Neural cell (in vitro differentiated cells): ENCODE measurements around the gene ORC3. TPM values are rescaled to one million over a fixed set of nuclear protein-coding genes. Genes with fewer than 3 reads are reported as not detected.

Source experiments
- H2AFZ ChIP-seq: fragments of 200-600, 300-800 bp; sonication (generic), shearing (Covaris generic); 2 replicates; pipeline ENCODE4 v1.6.0; 2014; ENCODE audit warnings: low read depth, mild to moderate bottlenecking, antibody characterized with exemption, low read length, moderate library complexity
- H3F3A ChIP-seq: fragments of 200-600 bp; shearing (Covaris generic); 2 replicates; pipeline ENCODE4 v1.6.1; 2016; ENCODE audit warnings: mild to moderate bottlenecking, moderate library complexity, mixed read lengths, antibody characterized with exemption, low read length; ENCODE audit not compliant: insufficient read depth, poor library complexity, severe bottlenecking
- H3K27ac ChIP-seq: fragments of 200-600, 300-800 bp; sonication (generic), shearing (Covaris generic); 2 replicates; pipeline ENCODE4 v1.5.1; 2014; ENCODE audit warnings: mild to moderate bottlenecking, low read length, moderate library complexity
- H3K27me3 ChIP-seq: fragments of 300-800, 200-600 bp; sonication (generic), shearing (Covaris generic); 2 replicates; pipeline ENCODE4 v1.6.0; 2014; ENCODE audit warnings: mild to moderate bottlenecking, low read depth, low read length, moderate library complexity; ENCODE audit not compliant: insufficient read depth
- H3K36me3 ChIP-seq: fragments of 300-800, 200-600 bp; sonication (generic), shearing (Covaris generic); 2 replicates; pipeline ENCODE4 v1.5.1; 2014; ENCODE audit warnings: mild to moderate bottlenecking, antibody characterized with exemption, low read length, moderate library complexity; ENCODE audit not compliant: insufficient read depth
- H3K4me2 ChIP-seq: fragments of 300-800, 200-600 bp; sonication (generic), shearing (Covaris generic); 2 replicates; pipeline ENCODE4 v1.6.0; 2014; ENCODE audit warnings: mild to moderate bottlenecking, low read length
- H3K4me3 ChIP-seq: fragments of 300-800, 200-600 bp; sonication (generic), shearing (Covaris generic); 2 replicates; pipeline ENCODE4 v1.5.1; 2014; ENCODE audit warnings: mild to moderate bottlenecking, low read length, moderate library complexity
- H3K79me2 ChIP-seq: fragments of 200-600 bp; shearing (Covaris generic); replicated peaks from 2 replicates; pipeline ENCODE4 v1.6.0; 2014; ENCODE audit warnings: mild to moderate bottlenecking, low read length, moderate library complexity; ENCODE audit not compliant: insufficient read depth
- H3K9ac ChIP-seq: fragments of 300-800, 200-600 bp; sonication (generic), shearing (Covaris generic); 2 replicates; pipeline ENCODE4 v1.6.1; 2016; ENCODE audit warnings: mild to moderate bottlenecking, low read length, mixed read lengths
- H3K9me2 ChIP-seq: fragments of 200-600 bp; shearing (Covaris generic); 2 replicates; pipeline ENCODE4 v1.6.1; 2016; ENCODE audit warnings: mild to moderate bottlenecking, low read length, mixed read lengths; ENCODE audit not compliant: insufficient read depth
- H3K9me3 ChIP-seq: fragments of 200-600, 300-800 bp; sonication (generic), shearing (Covaris generic); 2 replicates; pipeline ENCODE4 v1.6.1; 2016; ENCODE audit warnings: mild to moderate bottlenecking, mixed run types, low read length, moderate library complexity, mixed read lengths
- H4K20me1 ChIP-seq: fragments of 200-600 bp; shearing (Covaris generic); 2 replicates; pipeline ENCODE4 v1.6.1; 2016; ENCODE audit warnings: mild to moderate bottlenecking, mixed run types; ENCODE audit not compliant: insufficient read depth
- CTCF ChIP-seq: fragments of 450-650 bp; IDR thresholded peaks from 2 replicates; pipeline ENCODE4 v1.5.1; 2014; ENCODE audit warnings: antibody characterized with exemption, mild to moderate bottlenecking, moderate library complexity; ENCODE audit not compliant: poor library complexity, severe bottlenecking
- EP300 ChIP-seq: fragments of 450-650 bp; conservative IDR thresholded peaks from 2 replicates; pipeline ENCODE4 v1.6.1; 2014; ENCODE audit warnings: antibody characterized with exemption, mild to moderate bottlenecking, moderate library complexity; ENCODE audit not compliant: poor library complexity, severe bottlenecking
- EZH2 ChIP-seq: fragments of 200-600, 300-800 bp; shearing (Covaris generic), sonication (generic); IDR thresholded peaks from 2 replicates; pipeline ENCODE4 v1.6.1; 2014; ENCODE audit warnings: antibody characterized with exemption, low read length, borderline replicate concordance, mild to moderate bottlenecking; ENCODE audit not compliant: insufficient read depth, poor library complexity, severe bottlenecking
- MXI1 ChIP-seq: fragments of 450-650 bp; conservative IDR thresholded peaks from 2 replicates; pipeline ENCODE4 v1.6.1; 2014; ENCODE audit warnings: antibody characterized with exemption, mild to moderate bottlenecking; ENCODE audit not compliant: poor library complexity, severe bottlenecking
- POLR2AphosphoS5 ChIP-seq: IDR thresholded peaks from 2 replicates; pipeline ENCODE4 v1.6.1; 2012
- RAD21 ChIP-seq: fragments of 450-650 bp; conservative IDR thresholded peaks from 2 replicates; pipeline ENCODE4 v1.6.1; 2014; ENCODE audit warnings: antibody characterized with exemption, mild to moderate bottlenecking, moderate library complexity
- REST ChIP-seq: IDR thresholded peaks from 2 replicates; pipeline ENCODE4 v1.6.1; 2012; ENCODE audit warnings: borderline replicate concordance
- SMC3 ChIP-seq: fragments of 450-650 bp; conservative IDR thresholded peaks from 2 replicates; pipeline ENCODE4 v1.6.1; 2014; ENCODE audit warnings: antibody characterized with exemption, mild to moderate bottlenecking, moderate library complexity; ENCODE audit not compliant: poor library complexity
- TAF1 ChIP-seq: IDR thresholded peaks from 2 replicates; pipeline ENCODE4 v1.6.1; 2012; ENCODE audit warnings: low read depth
- polyA plus RNA-seq: library from polyadenylated mRNA; depleted of rRNA; stranded (reverse); fragments of >200 nt; gene quantifications from 2 replicates; pipeline ENCODE4 v1.2.3, GENCODE V29; 2014

Gene ORC3
- polyA plus RNA-seq, 1 donor from 2014 or later: 43.7 TPM

GRCh38 chr6:87667032-87667431, 77.1 kb downstream of the ORC3 start:
- no peaks in the 10 kb centered on the region for H4K20me1 ChIP-seq
- no peaks in the 10 kb centered on the region for H3K9me3 ChIP-seq
- H3K9me2 ChIP-seq: no peaks in the 10 kb centered on the region
- no peaks in the 10 kb centered on the region for H3F3A ChIP-seq
- no peak for TF ChIP-seq RAD21
- TF ChIP-seq EP300: no peak
- no peak for TF ChIP-seq REST
- TF ChIP-seq CTCF: no peak
- no peak for TF ChIP-seq MXI1
- no peak for TF ChIP-seq SMC3
- TF ChIP-seq EZH2: no peak
- TF ChIP-seq TAF1: no peak
- no peak for TF ChIP-seq POLR2AphosphoS5
- H3K27me3 ChIP-seq: no peaks in the 10 kb centered on the region
- no peak overlapping the region for H3K4me3 ChIP-seq
- no peak overlapping the region for H3K9ac ChIP-seq
- no peaks in the 10 kb centered on the region for H3K36me3 ChIP-seq
- no peak overlapping the region for H2AFZ ChIP-seq
- H3K4me2 ChIP-seq: no peak overlapping the region
- no peak overlapping the region for H3K27ac ChIP-seq
- no peaks in the 10 kb centered on the region for H3K79me2 ChIP-seq

GRCh38 chr6:87668013-87668412, 78.1 kb downstream of the ORC3 start:
- Histone ChIP-seq H3F3A (no peaks in the 10 kb centered on the region), H3K4me2 (no peak overlapping the region), H3K36me3 (no peaks in the 10 kb centered on the region), H3K9me2 (no peaks in the 10 kb centered on the region), H4K20me1 (no peaks in the 10 kb centered on the region), H2AFZ (no peak overlapping the region), H3K79me2 (no peaks in the 10 kb centered on the region), H3K27ac (no peak overlapping the region), H3K9ac (no peak overlapping the region), H3K9me3 (no peaks in the 10 kb centered on the region), H3K27me3 (no peaks in the 10 kb centered on the region), H3K4me3 (no peak overlapping the region)
- TF ChIP-seq SMC3: no peak
- TF ChIP-seq REST: no peak
- no peak for TF ChIP-seq TAF1
- TF ChIP-seq CTCF: no peak
